LNCaP clone FGC (cell line): ENCODE measurements around the gene ATP6V0A4.

Experiments used
- DNase-seq: peaks from one replicate; pipeline ENCODE4 v3.0.0-alpha.2; 2011; ENCODE audit warnings: low read depth
- H3K4me3 ChIP-seq: 2 replicates; pipeline ENCODE4 v1.5.1; 2011; ENCODE audit warnings: mild to moderate bottlenecking, low read depth, low read length, control low read depth
- TF ChIP-seq, protein P1 (sequence below): IDR thresholded peaks from 2 replicates; pipeline ENCODE4 v1.5.1; 2012; ENCODE audit warnings: mild to moderate bottlenecking; ENCODE audit not compliant: control insufficient read depth, insufficient read depth; ENCODE audit errors: extremely low read depth

Gene ATP6V0A4

DNA sequence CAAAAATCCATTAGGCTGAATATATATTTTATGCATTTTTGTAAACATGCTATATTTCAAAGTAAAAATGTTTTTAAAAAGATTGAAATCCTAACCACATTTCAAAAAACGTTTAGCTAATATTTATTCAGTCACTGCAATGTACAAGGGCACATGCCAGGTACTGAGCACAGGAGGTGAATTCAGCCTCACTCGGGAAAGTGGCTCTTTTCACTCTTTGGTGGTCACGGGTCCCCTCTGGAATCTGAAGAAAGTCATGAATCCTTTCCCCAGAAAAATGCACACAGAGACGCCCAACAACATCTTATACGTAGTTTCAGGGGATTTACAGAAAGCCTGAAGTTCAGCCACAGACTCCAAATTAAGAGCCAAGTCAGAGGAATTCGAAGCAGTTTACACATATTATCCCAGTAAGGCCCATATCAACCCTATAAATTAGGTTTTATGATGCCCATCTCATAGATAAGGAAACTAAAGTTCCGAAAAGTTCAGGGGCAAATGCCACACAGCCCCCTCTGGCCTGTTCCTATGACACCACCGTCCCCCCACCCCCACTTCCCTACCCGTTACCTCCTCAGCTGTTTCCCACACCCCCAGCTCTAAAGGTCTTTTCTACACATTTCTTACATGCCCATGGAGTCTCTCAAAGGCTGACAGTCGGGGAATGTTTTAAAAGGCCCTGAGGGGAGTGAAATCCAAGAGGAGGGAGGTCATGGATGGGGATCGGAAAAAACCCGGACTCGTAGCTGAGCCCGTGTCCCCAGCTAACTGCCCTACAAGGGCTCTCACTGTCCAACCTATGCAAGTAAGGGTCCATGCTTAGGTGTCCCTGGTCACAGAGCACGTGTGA is 87.2 kb downstream of the ATP6V0A4 start:
- no peak for DNase-seq
- no peak overlapping the region for H3K4me3 ChIP-seq
- TF ChIP-seq, protein P1, sequence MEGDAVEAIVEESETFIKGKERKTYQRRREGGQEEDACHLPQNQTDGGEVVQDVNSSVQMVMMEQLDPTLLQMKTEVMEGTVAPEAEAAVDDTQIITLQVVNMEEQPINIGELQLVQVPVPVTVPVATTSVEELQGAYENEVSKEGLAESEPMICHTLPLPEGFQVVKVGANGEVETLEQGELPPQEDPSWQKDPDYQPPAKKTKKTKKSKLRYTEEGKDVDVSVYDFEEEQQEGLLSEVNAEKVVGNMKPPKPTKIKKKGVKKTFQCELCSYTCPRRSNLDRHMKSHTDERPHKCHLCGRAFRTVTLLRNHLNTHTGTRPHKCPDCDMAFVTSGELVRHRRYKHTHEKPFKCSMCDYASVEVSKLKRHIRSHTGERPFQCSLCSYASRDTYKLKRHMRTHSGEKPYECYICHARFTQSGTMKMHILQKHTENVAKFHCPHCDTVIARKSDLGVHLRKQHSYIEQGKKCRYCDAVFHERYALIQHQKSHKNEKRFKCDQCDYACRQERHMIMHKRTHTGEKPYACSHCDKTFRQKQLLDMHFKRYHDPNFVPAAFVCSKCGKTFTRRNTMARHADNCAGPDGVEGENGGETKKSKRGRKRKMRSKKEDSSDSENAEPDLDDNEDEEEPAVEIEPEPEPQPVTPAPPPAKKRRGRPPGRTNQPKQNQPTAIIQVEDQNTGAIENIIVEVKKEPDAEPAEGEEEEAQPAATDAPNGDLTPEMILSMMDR, result no peak

DNA sequence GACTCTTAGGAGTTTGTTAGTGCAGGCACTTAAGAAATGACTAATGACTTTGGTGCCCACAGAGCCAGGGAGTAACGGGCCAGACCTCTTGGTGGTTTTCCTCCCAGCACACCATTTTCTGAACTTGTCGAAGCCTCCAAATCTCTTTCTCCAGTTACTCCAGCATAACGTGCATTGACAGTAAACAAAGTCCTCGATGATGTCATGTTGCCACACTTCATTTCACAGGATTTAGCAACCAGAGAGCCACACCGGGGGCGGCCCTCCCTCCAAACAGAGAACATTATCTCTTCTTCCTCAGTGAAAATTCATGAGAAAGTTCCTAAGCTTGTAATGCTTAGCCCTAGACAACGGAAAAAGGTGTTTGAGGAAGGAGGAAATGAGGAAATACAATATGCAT is 92.8 kb downstream of the ATP6V0A4 start:
- no peak for DNase-seq
- no peak overlapping the region for H3K4me3 ChIP-seq
- TF ChIP-seq, protein P1, result no peak

DNA sequence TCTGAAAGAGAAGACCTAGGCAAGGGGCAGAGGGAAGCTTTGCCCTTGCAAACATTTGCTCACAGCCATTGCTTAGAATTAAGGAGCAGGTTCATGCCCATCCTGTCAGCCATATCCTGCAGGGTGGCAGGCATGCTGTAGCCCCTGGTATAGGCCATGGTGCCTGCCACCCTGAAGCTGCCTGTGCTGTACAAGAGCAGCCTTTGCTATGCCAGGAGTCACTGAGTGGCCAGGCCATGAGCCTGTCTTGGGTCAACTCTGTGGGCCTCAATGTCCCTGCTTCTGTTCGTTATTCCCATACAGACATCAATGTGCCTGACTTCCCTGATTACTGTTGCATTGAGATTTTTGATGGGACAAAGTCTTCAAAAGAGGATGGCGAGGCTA is 96.5 kb downstream of the ATP6V0A4 start:
- no peak overlapping the region for H3K4me3 ChIP-seq
- TF ChIP-seq, protein P1, result no peak
- DNase-seq, result no peak

DNA sequence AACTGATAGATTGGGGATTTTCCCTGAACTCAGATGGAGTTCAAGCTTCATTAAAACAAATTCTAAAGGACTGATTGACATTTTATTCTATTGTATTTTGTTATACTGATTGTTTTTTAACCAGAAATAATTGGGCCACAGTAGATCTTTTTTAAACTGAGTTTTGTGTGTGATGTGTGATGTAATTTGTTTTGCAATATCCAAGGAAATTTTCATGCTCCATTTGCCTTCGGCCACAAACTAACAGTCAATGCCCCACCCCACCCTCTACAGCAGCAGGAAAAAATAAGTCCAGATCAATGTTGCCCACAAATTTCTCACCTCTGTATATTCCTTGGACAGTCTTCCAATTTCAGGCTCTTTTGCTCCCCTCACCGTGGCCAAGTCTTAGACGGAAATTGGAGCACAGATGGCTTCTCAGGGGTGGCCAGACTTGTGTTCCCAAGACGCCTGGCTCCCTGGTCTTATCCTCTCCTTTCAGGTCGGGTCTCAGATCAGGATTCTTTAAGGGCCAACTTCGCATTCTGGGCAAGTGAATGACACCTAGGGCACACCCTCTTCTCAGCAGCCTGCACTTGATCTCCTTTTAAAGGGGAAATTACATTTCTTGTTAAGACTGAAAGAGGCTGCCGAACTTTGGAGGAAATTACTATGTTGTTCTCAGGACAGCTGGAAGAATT is 97.0 kb downstream of the ATP6V0A4 start, which contains the start of gene SVOPL:
TSS of gene SVOPL (minus strand) at position 506 of the 680 bp plus-strand sequence. CDS start 22,317 bp downstream, outside the sequence.
- no peak for DNase-seq
- TF ChIP-seq, protein P1, result no peak
- no peak within 1 kb of the TSS for H3K4me3 ChIP-seq

DNA sequence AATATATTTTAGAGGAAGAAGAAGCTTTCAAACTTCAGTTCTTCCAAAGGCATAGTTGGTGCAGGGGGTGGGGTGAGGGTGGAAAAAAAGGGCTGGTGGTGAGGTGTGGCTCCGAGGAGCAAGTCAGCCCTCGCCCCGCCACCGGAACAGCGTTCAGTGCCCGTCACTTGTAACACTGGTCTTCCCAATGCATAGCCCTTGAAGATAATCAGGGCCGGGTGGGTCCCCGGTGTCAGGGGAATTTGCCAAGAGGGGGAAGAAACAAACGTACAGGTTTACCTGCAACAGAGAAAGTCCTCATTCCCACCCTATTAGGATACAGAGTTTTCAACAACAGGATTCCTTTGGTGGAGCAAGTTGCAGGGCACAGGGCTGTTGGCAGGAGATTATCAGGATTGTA is 98.3 kb downstream of the ATP6V0A4 start:
- no peak for DNase-seq
- H3K4me3 ChIP-seq, result no peak overlapping the region
- TF ChIP-seq, protein P1, result no peak

DNA sequence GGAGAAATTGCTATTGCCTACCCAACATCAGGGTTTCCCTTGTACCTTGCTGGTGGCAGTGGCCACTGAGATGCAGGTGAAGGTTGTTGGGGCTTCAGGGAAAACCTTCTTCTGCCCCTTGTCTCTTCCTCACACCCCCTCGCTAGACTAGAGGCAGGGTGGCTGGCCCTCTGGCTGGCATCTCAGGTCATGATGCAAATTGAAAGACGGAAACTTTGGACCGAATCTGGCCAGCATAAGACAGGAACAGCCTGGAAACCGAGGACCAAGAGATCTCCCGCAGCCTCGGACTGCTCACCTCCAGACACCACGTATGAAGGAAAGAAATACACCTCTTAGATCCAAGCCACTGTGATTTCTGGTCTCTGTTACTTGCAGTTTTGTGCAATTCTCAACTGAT is 99.7 kb downstream of the ATP6V0A4 start:
- no peak for DNase-seq
- TF ChIP-seq, protein P1, result no peak
- H3K4me3 ChIP-seq, result no peak overlapping the region
